HG03175 (cell line): ENCODE results near the gene CCSER1.
"Not testable (repeated sequence)": the region's sequence is repeated elsewhere in the genome, so short reads cannot be mapped to it uniquely, and the experiment has no call there.

Experiments
- ATAC-seq: cut with Tn5 transposase; IDR thresholded peaks from one replicate; pipeline ENCODE4 v1.9.1; 2021; ENCODE audit warnings: mild to moderate bottlenecking, moderate library complexity; ENCODE audit not compliant: unreplicated experiment

CCSER1 gene

GRCh38 chr4:91611782-91612181 lies 1484.6 kb downstream of the CCSER1 start:
- no peak for ATAC-seq

GRCh38 chr4:91620952-91621351 lies 1493.8 kb downstream of the CCSER1 start:
- no peak for ATAC-seq

DNA sequence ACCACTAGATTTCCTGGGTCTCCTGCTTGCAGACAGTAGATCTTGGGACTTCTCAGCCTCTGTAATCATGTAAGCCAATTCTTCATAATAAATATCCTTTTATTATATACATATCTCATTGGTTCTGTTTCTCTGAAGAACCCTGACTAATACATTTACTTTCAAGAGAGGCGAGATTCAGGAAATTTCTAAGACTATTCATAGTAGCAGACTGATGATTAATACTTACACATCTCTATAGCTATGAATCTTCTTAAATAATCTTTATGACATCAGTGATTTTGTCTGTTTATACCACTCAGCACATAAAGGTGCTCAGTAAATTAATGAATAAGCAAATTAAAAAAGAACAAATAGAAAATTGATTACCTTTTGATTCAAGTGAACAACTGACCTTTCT lies 1494.3 kb downstream of the CCSER1 start:
- no peak for ATAC-seq

DNA sequence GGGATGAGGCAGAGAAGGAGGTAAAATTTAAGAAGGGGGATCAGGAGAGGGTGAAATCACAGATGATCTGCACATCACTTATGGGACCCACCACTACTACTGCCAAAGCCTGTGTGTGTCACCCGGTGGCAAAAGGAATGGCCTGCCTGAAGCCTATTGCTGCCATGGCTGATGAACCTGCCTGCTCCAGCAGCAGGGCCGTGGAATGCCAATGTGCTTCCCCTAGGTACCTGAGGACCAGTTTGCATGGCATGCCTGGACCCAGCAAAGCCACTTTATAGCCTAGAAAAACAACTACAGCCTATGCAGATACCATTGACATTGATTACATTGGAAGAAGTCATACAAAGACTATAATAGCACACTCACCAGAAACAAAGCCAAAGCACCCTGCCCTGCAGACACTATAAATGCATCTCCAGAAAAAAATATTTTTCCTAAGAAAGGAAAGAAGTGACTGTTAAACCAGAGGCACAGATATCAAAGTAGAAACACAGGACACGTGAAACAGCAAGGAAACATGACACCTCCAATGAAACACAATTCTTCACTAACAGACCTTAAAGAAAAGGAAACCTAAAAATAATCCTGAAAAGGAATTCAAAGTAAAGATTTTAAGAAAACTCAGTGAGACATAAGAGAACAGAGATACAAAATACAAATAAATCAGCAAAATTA lies 1495.9 kb downstream of the CCSER1 start:
- no peak for ATAC-seq

GRCh38 chr4:91623603-91623967 lies 1496.4 kb downstream of the CCSER1 start:
- ATAC-seq, result not testable (repeated sequence)

DNA sequence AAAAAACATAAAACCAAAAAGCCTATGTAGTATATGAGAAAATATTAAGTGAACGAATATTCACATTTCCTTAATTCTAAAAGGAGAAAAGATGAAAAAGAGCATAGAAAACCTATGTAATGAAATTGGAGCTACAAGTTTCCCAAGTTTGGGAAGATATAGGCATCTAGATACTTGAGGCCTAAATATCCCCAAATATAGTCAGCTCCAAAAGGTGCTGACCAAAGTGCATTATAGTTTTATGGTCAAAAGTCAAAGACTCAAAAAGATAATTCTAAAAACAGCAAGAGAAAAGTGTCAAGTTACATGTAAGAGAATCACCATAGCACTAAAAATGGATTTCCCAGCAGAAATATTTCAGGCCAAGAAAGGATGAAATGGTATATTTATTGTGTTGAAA lies 1502.9 kb downstream of the CCSER1 start:
- ATAC-seq, result no peak

- no peak for ATAC-seq
These were observed 1503.6 kb downstream of the CCSER1 start for GRCh38 chr4:91630764-91631163.

GRCh38 chr4:91631335-91631734 lies 1504.1 kb downstream of the CCSER1 start:
- ATAC-seq, result no peak

- no peak for ATAC-seq
These were observed 1508.9 kb downstream of the CCSER1 start for GRCh38 chr4:91636083-91636482.
